ENCODE results near the gene ENC1. TPM values are rescaled to one million over a fixed set of nuclear protein-coding genes. Genes with fewer than 3 reads are reported as not detected.

ENC1 gene
- total RNA-seq, 1 donor from 2014 or later: 1.2 TPM

DNA sequence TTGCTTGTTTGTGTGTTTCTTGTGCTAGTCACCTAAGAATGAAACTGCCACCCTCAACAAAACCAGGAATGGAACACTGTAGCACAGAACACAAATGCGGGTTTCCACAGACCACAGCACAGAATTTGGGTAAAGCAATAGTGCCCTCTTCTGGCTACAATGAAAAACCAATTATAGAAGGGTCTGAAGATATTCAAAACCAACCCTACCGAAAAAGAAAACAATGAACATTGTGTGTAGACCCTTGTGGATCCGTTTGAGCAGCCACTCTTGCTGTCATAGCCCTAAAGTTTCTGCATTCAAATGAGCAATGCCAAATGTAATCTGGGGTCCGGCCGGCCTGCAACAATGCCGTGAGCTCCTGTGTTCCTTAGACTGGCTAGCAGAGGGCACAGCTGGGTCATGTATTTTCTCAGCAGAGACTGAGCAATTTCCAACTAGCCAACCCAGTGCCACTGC, 8.3 kb upstream of the ENC1 start:
- H3K27me3 Mint-ChIP-seq: peaks cover 35% of the 10 kb centered on the region
- H3K4me1 Mint-ChIP-seq: peaks cover 1% of the 10 kb centered on the region
- DNase-seq: peak; percentile 83
- no peaks in the 10 kb centered on the region for H3K9me3 Mint-ChIP-seq
- no peaks in the 10 kb centered on the region for H3K36me3 Mint-ChIP-seq (ENCODE audit: low read depth)
- H3K4me3 Mint-ChIP-seq: no peak overlapping the region
- no peak overlapping the region for H3K27ac Mint-ChIP-seq
- intact Hi-C loops (cut with micrococcal nuclease): loop anchor here (1.0 to 10.0 kb wide), 7 partner anchors 254 to 1147 kb away; partner anchors contain the start of genes ANKRA2 and UTP15

DNA sequence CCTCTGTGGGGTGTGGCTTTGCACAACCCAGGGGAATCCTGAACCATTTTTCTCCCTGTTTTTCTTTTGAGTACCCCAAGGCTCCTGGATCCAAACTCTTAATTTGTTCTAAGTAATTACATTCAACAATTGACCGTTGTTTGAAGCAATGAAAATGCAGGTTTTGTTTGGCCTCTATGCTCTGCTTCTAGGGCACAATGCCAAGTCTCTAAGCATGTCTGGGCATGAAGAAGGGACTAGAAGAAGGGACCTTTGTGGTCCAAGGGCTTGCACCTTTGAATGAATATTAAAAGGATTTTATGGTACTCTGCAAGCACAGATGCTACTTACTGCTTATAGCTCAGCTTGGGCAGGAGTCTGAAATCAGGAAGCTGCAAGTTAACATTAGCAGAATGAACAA, 6.6 kb upstream of the ENC1 start:
- Mint-ChIP-seq H3K36me3 (ENCODE audit: low read depth) (no peaks in the 10 kb centered on the region), H3K27me3 (peaks cover 49% of the 10 kb centered on the region), H3K9me3 (no peaks in the 10 kb centered on the region), H3K4me1 (peaks cover 5% of the 10 kb centered on the region), H3K27ac (no peak overlapping the region), H3K4me3 (no peak overlapping the region)
- intact Hi-C loops (cut with micrococcal nuclease): loop anchor here (5.0 to 10.0 kb wide), 5 partner anchors 252 to 1145 kb away; partner anchors contain the start of genes ANKRA2 and UTP15
- no peak for DNase-seq

DNA sequence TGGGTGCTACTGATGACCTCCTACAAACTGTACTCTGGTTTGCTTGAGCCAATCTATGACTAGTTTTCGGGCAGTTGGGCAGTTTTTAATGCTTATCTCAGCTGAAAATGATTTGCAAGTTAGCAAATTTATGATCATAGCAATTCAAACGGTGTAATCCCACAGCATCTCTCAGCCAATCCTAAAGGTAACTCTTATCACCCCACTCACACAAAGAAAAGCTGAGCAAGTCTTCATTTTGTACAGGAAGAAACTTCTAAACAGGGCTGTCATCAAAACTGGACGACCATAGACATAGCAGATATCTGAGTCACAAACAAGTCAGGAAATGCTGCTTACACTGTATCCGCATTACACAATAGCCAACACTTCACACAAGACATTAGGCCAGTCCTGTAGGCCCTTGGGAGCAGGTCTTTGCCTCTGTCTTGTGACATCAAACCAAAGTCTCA, 2.6 kb upstream of the ENC1 start:
- Mint-ChIP-seq H3K36me3 (ENCODE audit: low read depth) (no peaks in the 10 kb centered on the region), H3K4me3 (no peak overlapping the region), H3K9me3 (no peaks in the 10 kb centered on the region), H3K27me3 (peaks cover 67% of the 10 kb centered on the region), H3K4me1 (peaks cover 35% of the 10 kb centered on the region), H3K27ac (no peak overlapping the region)
- intact Hi-C loops (cut with micrococcal nuclease): loop anchor here (10.0 kb wide), 4 partner anchors 248 to 1078 kb away; partner anchors contain the start of genes ANKRA2 and UTP15
- DNase-seq: no peak

DNA sequence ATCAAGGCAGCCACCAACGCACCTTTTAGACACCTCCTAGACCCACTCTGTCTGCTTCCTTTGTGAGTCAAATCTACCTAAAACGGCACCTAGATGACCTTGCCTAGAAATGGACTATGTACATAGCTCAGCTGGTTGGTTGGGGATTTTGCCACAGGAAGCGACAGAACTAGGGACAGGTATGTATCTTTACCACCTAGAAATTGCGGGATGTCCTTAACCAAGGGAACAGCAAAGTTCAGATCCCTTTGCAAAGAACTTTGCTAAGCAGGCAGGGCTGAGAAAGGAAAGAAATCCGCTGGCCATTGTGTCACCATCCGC, 2.0 kb upstream of the ENC1 start:
- H3K27ac Mint-ChIP-seq: no peak overlapping the region
- intact Hi-C loops (cut with micrococcal nuclease): loop anchor here (10.0 kb wide), 4 partner anchors 248 to 1078 kb away; partner anchors contain the start of genes ANKRA2 and UTP15
- H3K9me3 Mint-ChIP-seq: no peaks in the 10 kb centered on the region
- DNase-seq: no peak
- H3K4me1 Mint-ChIP-seq: peaks cover 35% of the 10 kb centered on the region
- H3K36me3 Mint-ChIP-seq (ENCODE audit: low read depth): no peaks in the 10 kb centered on the region
- H3K27me3 Mint-ChIP-seq: peaks cover 67% of the 10 kb centered on the region
- no peak overlapping the region for H3K4me3 Mint-ChIP-seq

DNA sequence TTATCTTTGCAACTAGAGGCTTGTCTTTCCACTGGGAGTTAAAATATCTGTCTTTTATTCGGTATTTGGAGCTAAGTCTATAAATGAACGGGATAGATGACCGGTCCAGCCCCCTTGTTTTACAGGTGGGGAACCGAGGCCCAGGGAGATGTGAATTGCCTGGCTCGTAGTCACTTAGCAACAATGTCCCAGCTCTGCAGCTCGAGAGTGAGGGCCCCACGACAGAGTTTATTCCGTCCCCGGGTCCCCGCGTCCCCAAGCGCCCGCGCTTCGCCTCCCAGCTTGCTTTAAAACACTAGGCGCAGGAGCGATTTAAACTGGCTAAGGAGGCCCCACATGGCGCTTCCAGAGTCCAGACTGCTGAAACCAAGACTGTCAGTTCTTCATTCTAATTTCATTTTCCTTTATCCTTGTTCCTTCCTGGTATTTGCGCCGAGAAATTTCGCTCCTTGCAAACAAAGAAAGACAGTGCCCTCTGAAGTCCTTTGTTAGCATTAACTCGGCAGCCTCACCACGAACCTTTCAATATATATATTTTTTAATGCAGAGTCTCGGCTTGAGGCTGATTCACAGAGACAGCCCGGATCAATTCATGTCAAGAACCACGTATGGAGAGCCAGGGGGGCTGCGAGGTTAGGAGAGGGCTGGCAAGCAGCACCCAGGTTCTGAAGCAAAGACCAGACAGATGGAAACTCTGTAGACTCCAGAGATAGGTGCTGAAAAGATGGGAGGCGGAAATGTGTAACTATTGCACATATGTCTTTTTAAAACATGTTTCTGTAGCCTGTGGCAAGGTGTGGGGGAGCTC, 1.4 kb upstream of the ENC1 start:
- no peaks in the 10 kb centered on the region for H3K9me3 Mint-ChIP-seq
- H3K36me3 Mint-ChIP-seq (ENCODE audit: low read depth): no peaks in the 10 kb centered on the region
- DNase-seq: peak; percentile 69
- peaks cover 35% of the 10 kb centered on the region for H3K4me1 Mint-ChIP-seq
- intact Hi-C loops (cut with micrococcal nuclease): loop anchor here (10.0 kb wide), 4 partner anchors 247 to 1077 kb away; partner anchors contain the start of genes ANKRA2 and UTP15
- peak overlapping the region; percentile 91 for H3K4me3 Mint-ChIP-seq
- peak overlapping the region; percentile 13 for H3K27ac Mint-ChIP-seq
- H3K27me3 Mint-ChIP-seq: peaks cover 66% of the 10 kb centered on the region

DNA sequence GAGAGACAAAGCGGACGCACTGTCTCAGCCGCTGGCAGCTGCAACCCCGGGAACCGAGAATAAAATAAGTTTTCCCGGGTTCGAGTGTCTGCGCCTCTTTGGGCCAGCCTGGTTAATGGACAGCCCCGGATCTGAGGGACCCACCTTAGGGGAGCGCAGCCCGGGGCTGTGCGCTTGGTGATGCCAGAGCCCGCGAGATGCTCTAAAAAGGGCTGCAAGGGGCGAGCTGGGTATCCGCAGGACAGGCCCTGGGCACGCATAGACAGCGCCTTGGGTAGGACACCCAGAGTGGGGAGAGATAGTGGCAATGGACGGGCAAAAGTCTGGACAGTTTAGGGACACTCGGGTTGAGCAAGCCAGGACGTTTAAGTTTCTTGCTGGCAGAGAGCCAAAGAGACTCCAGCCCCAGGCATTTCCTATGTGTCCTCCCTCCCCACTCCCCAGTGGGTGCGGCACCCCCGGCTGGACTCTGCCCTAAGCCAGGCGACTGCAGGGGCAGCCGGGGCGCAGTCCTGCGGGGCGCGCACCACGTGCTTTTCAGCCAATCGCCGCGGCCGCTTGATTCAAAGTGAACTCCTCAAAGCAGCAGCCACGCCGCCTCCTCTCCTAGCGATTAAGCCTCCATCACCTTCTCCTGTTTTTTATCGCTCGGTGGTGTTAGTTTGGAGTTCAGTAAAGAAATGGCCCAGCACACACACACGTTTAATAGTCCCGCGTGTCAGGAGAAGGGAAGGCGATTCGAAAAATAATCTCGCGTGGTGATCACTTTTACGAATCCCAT, 616 bp upstream of the ENC1 start:
- peak; percentile 79 for DNase-seq
- Mint-ChIP-seq H3K4me3 (peak overlapping the region; percentile 91), H3K36me3 (ENCODE audit: low read depth) (no peaks in the 10 kb centered on the region), H3K4me1 (peaks cover 35% of the 10 kb centered on the region), H3K27me3 (peaks cover 62% of the 10 kb centered on the region), H3K9me3 (no peaks in the 10 kb centered on the region), H3K27ac (peak overlapping the region; percentile 13)
- intact Hi-C loops (cut with micrococcal nuclease): loop anchor here (1.0 to 10.0 kb wide), 6 partner anchors 9 to 1076 kb away; partner anchors contain the start of genes ANKRA2 and UTP15

DNA sequence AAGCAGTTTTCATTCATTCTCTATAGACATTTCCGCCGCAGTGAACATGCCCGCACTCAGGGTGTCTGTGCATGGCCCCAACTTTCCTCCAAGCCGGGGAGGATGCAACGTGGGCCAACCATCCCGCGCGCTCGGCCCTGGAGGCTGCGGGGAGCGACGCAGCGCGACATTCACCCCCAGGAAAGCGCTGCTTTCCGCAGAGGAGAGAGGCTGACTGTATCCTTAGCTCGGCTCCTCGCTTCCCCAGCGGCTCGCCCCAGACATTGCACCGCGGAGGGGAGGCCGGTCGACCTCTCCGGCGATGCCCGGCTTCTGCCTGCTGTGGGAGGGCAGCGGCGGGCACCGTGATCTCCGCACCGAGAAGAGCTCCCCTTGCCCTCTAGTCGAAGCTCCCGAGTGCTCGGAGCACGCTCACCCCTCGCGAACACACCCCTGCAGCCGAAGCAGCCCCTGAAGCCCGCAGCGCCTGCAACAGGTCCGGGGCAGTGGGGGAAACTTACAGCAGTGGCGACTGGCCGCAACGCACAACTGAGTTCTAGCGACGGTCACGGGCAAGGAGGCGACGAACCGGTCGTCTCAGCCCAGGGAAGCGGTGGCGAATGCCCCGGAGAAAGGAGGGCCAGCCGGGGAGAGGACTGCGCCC, 600 bp downstream of the ENC1 start:
- peaks cover 59% of the 10 kb centered on the region for H3K27me3 Mint-ChIP-seq
- H3K4me3 Mint-ChIP-seq: peak overlapping the region; percentile 91
- peaks cover 4% of the 10 kb centered on the region for H3K9me3 Mint-ChIP-seq
- peak; percentile 80 for DNase-seq
- intact Hi-C loops (cut with micrococcal nuclease): loop anchor here (1.0 to 10.0 kb wide), 7 partner anchors 8 to 1075 kb away; partner anchors contain the start of genes ANKRA2 and UTP15
- peaks cover 35% of the 10 kb centered on the region for H3K4me1 Mint-ChIP-seq
- no peaks in the 10 kb centered on the region for H3K36me3 Mint-ChIP-seq (ENCODE audit: low read depth)
- H3K27ac Mint-ChIP-seq: peak overlapping the region; percentile 47

DNA sequence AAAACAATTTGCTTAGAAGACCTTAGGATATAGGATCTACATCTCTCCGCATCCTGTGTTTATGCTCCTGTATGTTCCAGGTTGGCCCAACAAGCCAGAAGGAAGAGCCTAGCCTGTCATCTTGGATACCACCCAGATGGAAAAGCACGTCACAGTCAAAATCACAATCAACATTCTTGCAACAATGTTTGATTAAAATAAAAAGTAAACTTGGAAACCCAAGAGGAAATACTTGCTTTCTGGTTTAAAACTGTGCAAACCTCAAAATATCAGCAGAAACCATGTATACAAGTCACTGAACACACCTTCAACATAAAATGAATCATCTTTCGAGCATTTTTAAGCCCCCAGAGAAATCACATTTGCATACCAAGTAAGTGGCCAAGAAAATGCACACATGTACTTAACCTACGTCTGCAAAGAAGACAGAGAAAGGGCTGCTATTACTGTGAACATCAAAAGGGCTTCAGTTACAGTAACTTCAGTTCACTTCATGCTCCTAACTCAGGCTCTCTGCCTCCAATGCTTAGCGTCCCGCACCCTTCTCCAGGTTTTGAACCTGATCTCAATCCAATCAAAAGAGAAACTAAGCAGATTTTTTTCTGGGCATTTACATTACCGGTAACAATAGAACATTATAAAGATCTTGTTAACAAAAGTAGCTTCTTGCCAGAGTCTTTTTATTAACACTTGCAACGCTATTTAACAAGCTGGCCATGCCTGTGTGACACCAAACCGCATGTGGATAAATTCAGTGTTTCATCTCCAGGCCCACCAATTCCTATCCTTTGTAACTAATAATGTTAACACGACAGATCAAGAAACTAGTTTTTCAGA, 1.3 kb downstream of the ENC1 start:
- H3K4me1 Mint-ChIP-seq: peaks cover 35% of the 10 kb centered on the region

DNA sequence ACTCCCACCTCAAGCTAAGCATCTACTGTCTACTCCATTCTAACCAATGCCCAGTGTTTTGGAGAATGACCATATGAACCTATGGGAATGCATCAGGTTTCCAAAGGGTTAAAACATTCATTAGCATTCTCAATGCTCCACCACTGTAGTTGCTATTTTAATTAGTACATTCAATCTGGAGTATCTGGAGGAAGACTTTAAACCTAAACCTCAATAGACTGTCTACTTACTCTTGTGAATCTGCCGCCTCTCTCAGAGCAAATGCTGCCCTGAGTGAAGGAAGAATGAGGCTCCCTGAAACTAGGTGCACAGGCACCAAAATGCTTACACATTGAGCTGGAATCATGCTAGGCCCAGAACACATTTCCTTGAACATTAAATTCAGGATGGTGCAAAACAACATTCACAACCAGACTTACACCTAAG, 2.0 kb downstream of the ENC1 start:
- H3K27ac Mint-ChIP-seq: no peak overlapping the region
- peaks cover 35% of the 10 kb centered on the region for H3K4me1 Mint-ChIP-seq
- peaks cover 4% of the 10 kb centered on the region for H3K9me3 Mint-ChIP-seq
- H3K36me3 Mint-ChIP-seq (ENCODE audit: low read depth): peaks cover 2% of the 10 kb centered on the region
- DNase-seq: no peak
- intact Hi-C loops (cut with micrococcal nuclease): no loop called here
- H3K4me3 Mint-ChIP-seq: peak overlapping the region; percentile 4
- peaks cover 49% of the 10 kb centered on the region for H3K27me3 Mint-ChIP-seq

More for the DNA sequence above, 1.3 kb downstream of the ENC1 start:
- Mint-ChIP-seq H3K9me3 (peaks cover 4% of the 10 kb centered on the region), H3K4me3 (peak overlapping the region; percentile 91), H3K27ac (peak overlapping the region; percentile 47), H3K36me3 (ENCODE audit: low read depth) (peaks cover 2% of the 10 kb centered on the region), H3K27me3 (peaks cover 56% of the 10 kb centered on the region)
- peak; percentile 61 for DNase-seq
- intact Hi-C loops (cut with micrococcal nuclease): loop anchor here (1.0 kb wide), 1 partner anchor 17 kb away; no protein-coding TSS in a partner anchor

DNA sequence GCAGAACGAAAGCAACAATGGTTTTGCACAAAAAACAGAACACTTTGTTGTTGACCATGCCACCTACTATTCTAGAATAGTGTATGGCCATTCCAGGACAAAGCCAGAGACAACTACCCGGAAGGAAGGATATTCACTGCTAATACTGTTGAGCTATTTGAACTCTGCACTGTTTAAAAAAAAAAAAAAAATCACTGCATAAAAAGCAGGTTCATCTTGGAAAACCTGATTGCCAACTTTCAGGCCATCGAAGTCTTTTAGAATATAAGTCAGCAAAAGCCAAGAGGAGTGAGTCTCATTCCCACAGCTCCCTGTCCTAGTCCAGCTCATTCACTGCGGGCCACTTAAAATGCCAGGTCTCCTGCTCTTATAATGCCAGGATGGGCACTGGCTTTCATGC, 4.0 kb downstream of the ENC1 start:
- Mint-ChIP-seq H3K27me3 (peaks cover 32% of the 10 kb centered on the region), H3K36me3 (ENCODE audit: low read depth) (peaks cover 2% of the 10 kb centered on the region), H3K4me1 (peaks cover 34% of the 10 kb centered on the region), H3K9me3 (peaks cover 4% of the 10 kb centered on the region), H3K4me3 (no peak overlapping the region), H3K27ac (no peak overlapping the region)
- intact Hi-C loops (cut with micrococcal nuclease): no loop called here
- no peak for DNase-seq

DNA sequence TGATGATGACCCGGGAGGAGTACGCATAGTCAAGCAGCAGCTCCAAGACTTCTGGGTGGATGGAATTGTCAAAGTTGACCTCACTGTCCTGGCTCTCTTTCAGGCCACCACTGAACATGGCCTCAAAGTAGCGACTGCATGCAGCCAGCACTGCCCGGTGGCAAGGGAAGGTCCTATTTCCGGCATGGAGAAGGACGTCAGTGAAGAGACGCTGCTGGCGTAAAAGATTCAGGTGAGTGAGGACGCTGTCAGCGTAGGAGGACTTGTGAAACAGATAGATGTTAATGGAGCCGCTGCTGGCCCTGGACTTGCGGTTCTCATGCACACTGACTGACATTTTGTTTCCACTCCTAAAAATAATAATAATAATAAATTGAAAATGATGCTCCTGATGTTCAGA, 4.4 kb downstream of the ENC1 start:
- peaks cover 32% of the 10 kb centered on the region for H3K4me1 Mint-ChIP-seq
- peaks cover 2% of the 10 kb centered on the region for H3K36me3 Mint-ChIP-seq (ENCODE audit: low read depth)
- H3K27ac Mint-ChIP-seq: no peak overlapping the region
- H3K27me3 Mint-ChIP-seq: peaks cover 28% of the 10 kb centered on the region
- peaks cover 4% of the 10 kb centered on the region for H3K9me3 Mint-ChIP-seq
- no peak overlapping the region for H3K4me3 Mint-ChIP-seq
- intact Hi-C loops (cut with micrococcal nuclease): no loop called here
- DNase-seq: no peak

DNA sequence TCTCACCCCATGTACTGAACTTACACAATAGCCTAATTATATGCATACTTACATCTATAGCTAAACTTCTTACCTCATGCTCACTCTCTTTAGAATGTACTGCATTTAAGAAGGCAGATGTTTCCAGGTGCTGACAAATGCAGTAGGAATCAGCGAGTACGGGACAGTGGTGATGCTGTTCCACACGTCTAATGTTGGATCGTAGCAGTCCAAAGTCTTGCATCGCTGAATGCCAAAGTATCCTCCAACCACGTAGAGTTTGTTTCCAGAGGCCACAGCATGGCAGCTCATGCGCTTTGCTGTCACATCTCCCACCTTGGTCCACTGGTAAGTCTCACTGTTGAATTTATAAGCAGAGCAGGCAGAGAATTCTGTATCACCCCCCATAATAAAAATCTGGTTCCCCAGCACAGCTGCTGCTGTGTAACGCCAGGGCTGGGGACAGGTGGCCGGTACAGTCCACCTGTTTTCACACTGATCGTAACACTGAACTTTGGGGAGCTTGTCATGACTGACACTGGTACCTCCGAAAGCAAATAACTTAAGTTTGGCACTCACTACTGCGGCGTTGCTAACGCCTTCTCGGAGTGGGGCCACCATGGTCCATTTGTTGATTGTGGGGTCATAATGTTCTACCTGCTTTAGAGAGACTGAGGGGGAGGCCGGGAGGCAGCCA, 5.8 kb downstream of the ENC1 start:
- peaks cover 4% of the 10 kb centered on the region for H3K9me3 Mint-ChIP-seq
- H3K4me1 Mint-ChIP-seq: peaks cover 27% of the 10 kb centered on the region
- intact Hi-C loops (cut with micrococcal nuclease): no loop called here
- H3K27ac Mint-ChIP-seq: no peak overlapping the region
- peaks cover 2% of the 10 kb centered on the region for H3K36me3 Mint-ChIP-seq (ENCODE audit: low read depth)
- peaks cover 24% of the 10 kb centered on the region for H3K27me3 Mint-ChIP-seq
- DNase-seq: no peak
- H3K4me3 Mint-ChIP-seq: no peak overlapping the region
